HAP-1 (cell line): ENCODE data around the gene SLC27A6.
"Not testable (repeated sequence)": the region's sequence is repeated elsewhere in the genome, so short reads cannot be mapped to it uniquely, and the experiment has no call there.

Experiments used
- DNase-seq, 2 experiments: peaks; one replicate each; pipeline ENCODE4 v3.0.0-alpha.2; 2016 to 2020; ENCODE audit warnings: low spot score in 2 of 2
- H3K27me3 ChIP-seq: fragments of 250-450 bp; sonication (Bioruptor Pico); 2 replicates; pipeline ENCODE4 v1.5.1; 2020; ENCODE audit warnings: low read depth, mild to moderate bottlenecking, moderate library complexity
- H3K36me3 ChIP-seq: fragments of 250-450 bp; sonication (Bioruptor Pico); replicated peaks from 2 replicates; pipeline ENCODE4 v1.5.1; 2020; ENCODE audit warnings: mild to moderate bottlenecking
- H3K4me1 ChIP-seq: fragments of 250-450 bp; sonication (Bioruptor Pico); 2 replicates; pipeline ENCODE4 v1.5.1; 2020; ENCODE audit warnings: mild to moderate bottlenecking
- H3K4me3 ChIP-seq: fragments of 250-450 bp; sonication (Bioruptor Pico); 2 replicates; pipeline ENCODE4 v1.5.1; 2020; ENCODE audit warnings: mild to moderate bottlenecking, moderate library complexity
- H3K9me3 ChIP-seq: fragments of 250-450 bp; sonication (Bioruptor Pico); 2 replicates; pipeline ENCODE4 v1.5.1; 2020; ENCODE audit warnings: mild to moderate bottlenecking, moderate library complexity
- in situ Hi-C: fragments of 300-500 bp; cut with MboI; formaldehyde crosslinking; loops from 3 replicates; pipeline ENCODE4 v1.14.3; 2020; ENCODE audit warnings: low sequenced_read_pairs, inconsistent platforms, mixed read lengths

The SLC27A6 gene

GRCh38 chr5:129021744-129022143, 56.5 kb downstream of the SLC27A6 start:
- DNase-seq = no peak
- Histone ChIP-seq H3K27me3 (no peaks in the 10 kb centered on the region), H3K4me1 (no peaks in the 10 kb centered on the region), H3K36me3 (no peaks in the 10 kb centered on the region), H3K9me3 (no peaks in the 10 kb centered on the region), H3K4me3 (no peak overlapping the region)
- in situ Hi-C loops = no loop called here

- no peaks in the 10 kb centered on the region for H3K9me3 ChIP-seq
- no peaks in the 10 kb centered on the region for H3K4me1 ChIP-seq
- no peaks in the 10 kb centered on the region for H3K36me3 ChIP-seq
- no peak overlapping the region for H3K4me3 ChIP-seq
- H3K27me3 ChIP-seq = no peaks in the 10 kb centered on the region
- DNase-seq = no peak
- in situ Hi-C loops = no loop called here
Observed at GRCh38 chr5:129022599-129022998, 57.3 kb downstream of the SLC27A6 start.

GRCh38 chr5:129027260-129027659, 62.0 kb downstream of the SLC27A6 start:
- no peaks in the 10 kb centered on the region for H3K4me1 ChIP-seq
- H3K4me3 ChIP-seq = no peak overlapping the region
- H3K36me3 ChIP-seq = no peaks in the 10 kb centered on the region
- H3K9me3 ChIP-seq = no peaks in the 10 kb centered on the region
- in situ Hi-C loops = no loop called here
- DNase-seq = no peak
- H3K27me3 ChIP-seq = no peaks in the 10 kb centered on the region

- H3K9me3 ChIP-seq = no peaks in the 10 kb centered on the region
- no peak for DNase-seq
- no peak overlapping the region for H3K4me3 ChIP-seq
- H3K27me3 ChIP-seq = no peaks in the 10 kb centered on the region
- no peaks in the 10 kb centered on the region for H3K36me3 ChIP-seq
- in situ Hi-C loops = no loop called here
- H3K4me1 ChIP-seq = no peaks in the 10 kb centered on the region
Observed at GRCh38 chr5:129031886-129032683, 66.8 kb downstream of the SLC27A6 start.

- H3K4me3 ChIP-seq, H3K27me3 ChIP-seq, H3K9me3 ChIP-seq, DNase-seq, H3K4me1 ChIP-seq, in situ Hi-C loops, H3K36me3 ChIP-seq: not testable (repeated sequence)
Observed at GRCh38 chr5:129036257-129036656, 71.0 kb downstream of the SLC27A6 start.

GRCh38 chr5:129041196-129041881, 76.1 kb downstream of the SLC27A6 start:
- H3K27me3 ChIP-seq = no peaks in the 10 kb centered on the region
- no peaks in the 10 kb centered on the region for H3K4me1 ChIP-seq
- H3K36me3 ChIP-seq = no peaks in the 10 kb centered on the region
- no peak overlapping the region for H3K4me3 ChIP-seq
- no peaks in the 10 kb centered on the region for H3K9me3 ChIP-seq
- in situ Hi-C loops = no loop called here
- no peak for DNase-seq

- H3K9me3 ChIP-seq = no peaks in the 10 kb centered on the region
- in situ Hi-C loops = no loop called here
- no peaks in the 10 kb centered on the region for H3K27me3 ChIP-seq
- H3K4me3 ChIP-seq = no peak overlapping the region
- no peaks in the 10 kb centered on the region for H3K36me3 ChIP-seq
- H3K4me1 ChIP-seq = no peaks in the 10 kb centered on the region
- no peak for DNase-seq
Observed at GRCh38 chr5:129042306-129042705, 77.0 kb downstream of the SLC27A6 start.

- DNase-seq = no peak
- H3K4me1 ChIP-seq = no peaks in the 10 kb centered on the region
- in situ Hi-C loops = no loop called here
- no peaks in the 10 kb centered on the region for H3K9me3 ChIP-seq
- H3K4me3 ChIP-seq = no peak overlapping the region
- H3K36me3 ChIP-seq = no peaks in the 10 kb centered on the region
- no peaks in the 10 kb centered on the region for H3K27me3 ChIP-seq
Observed at GRCh38 chr5:129043894-129044293, 78.6 kb downstream of the SLC27A6 start.

- Histone ChIP-seq H3K9me3 (no peaks in the 10 kb centered on the region), H3K36me3 (no peaks in the 10 kb centered on the region), H3K4me1 (no peaks in the 10 kb centered on the region), H3K27me3 (no peaks in the 10 kb centered on the region), H3K4me3 (no peak overlapping the region)
- no peak for DNase-seq
- in situ Hi-C loops = no loop called here
Observed at GRCh38 chr5:129046151-129046550, 80.9 kb downstream of the SLC27A6 start.

- in situ Hi-C loops = no loop called here
- H3K9me3 ChIP-seq = no peaks in the 10 kb centered on the region
Observed at GRCh38 chr5:129048509-129048908, 83.2 kb downstream of the SLC27A6 start.

GRCh38 chr5:129049126-129049799, 84.0 kb downstream of the SLC27A6 start:
- H3K9me3 ChIP-seq = no peaks in the 10 kb centered on the region
- H3K4me3 ChIP-seq = no peak overlapping the region
- H3K4me1 ChIP-seq = no peaks in the 10 kb centered on the region
- H3K36me3 ChIP-seq = no peaks in the 10 kb centered on the region
- no peaks in the 10 kb centered on the region for H3K27me3 ChIP-seq
- in situ Hi-C loops = no loop called here
- no peak for DNase-seq

More at GRCh38 chr5:129048509-129048908, 83.2 kb downstream of the SLC27A6 start:
- H3K36me3 ChIP-seq = no peaks in the 10 kb centered on the region
- H3K4me3 ChIP-seq = no peak overlapping the region
- H3K4me1 ChIP-seq = no peaks in the 10 kb centered on the region
- DNase-seq = no peak
- H3K27me3 ChIP-seq = no peaks in the 10 kb centered on the region

GRCh38 chr5:129051283-129051682, 86.0 kb downstream of the SLC27A6 start:
- no peak for DNase-seq
- no peaks in the 10 kb centered on the region for H3K36me3 ChIP-seq
- no peaks in the 10 kb centered on the region for H3K9me3 ChIP-seq
- H3K27me3 ChIP-seq = no peaks in the 10 kb centered on the region
- H3K4me3 ChIP-seq = no peak overlapping the region
- in situ Hi-C loops = no loop called here
- no peaks in the 10 kb centered on the region for H3K4me1 ChIP-seq

GRCh38 chr5:129053438-129053837, 88.2 kb downstream of the SLC27A6 start:
- no peak for DNase-seq
- H3K36me3 ChIP-seq = no peaks in the 10 kb centered on the region
- no peak overlapping the region for H3K4me3 ChIP-seq
- H3K9me3 ChIP-seq = no peaks in the 10 kb centered on the region
- in situ Hi-C loops = no loop called here
- H3K4me1 ChIP-seq = no peaks in the 10 kb centered on the region
- no peaks in the 10 kb centered on the region for H3K27me3 ChIP-seq

GRCh38 chr5:129057329-129057728, 92.0 kb downstream of the SLC27A6 start:
- DNase-seq = no peak
- H3K9me3 ChIP-seq = no peaks in the 10 kb centered on the region
- no peaks in the 10 kb centered on the region for H3K27me3 ChIP-seq
- in situ Hi-C loops = no loop called here
- H3K4me1 ChIP-seq = no peaks in the 10 kb centered on the region
- H3K4me3 ChIP-seq = no peak overlapping the region
- H3K36me3 ChIP-seq = no peaks in the 10 kb centered on the region
